ENCODE data around the gene NDUFB10.

DNA sequence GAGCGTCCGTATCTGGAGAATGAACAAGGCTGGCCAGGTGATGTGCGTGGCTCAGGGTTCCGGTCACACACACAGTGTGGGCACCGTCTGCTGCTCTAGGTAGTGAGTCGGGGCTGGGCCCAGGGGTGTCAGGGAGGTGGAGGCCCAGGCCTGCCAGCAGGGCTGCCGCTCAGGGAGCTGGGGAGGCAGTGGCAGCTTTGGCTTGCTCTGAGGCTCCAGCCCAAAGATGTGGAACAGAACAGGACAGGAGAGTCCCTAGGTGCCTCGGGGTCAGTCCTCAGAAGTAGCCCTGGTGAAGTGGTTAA, 16.8 kb downstream of the NDUFB10 start:
- TF ChIP-seq EP300 (IDR thresholded peaks at IDR 0.05) = no peak
- TF ChIP-seq, protein P1, sequence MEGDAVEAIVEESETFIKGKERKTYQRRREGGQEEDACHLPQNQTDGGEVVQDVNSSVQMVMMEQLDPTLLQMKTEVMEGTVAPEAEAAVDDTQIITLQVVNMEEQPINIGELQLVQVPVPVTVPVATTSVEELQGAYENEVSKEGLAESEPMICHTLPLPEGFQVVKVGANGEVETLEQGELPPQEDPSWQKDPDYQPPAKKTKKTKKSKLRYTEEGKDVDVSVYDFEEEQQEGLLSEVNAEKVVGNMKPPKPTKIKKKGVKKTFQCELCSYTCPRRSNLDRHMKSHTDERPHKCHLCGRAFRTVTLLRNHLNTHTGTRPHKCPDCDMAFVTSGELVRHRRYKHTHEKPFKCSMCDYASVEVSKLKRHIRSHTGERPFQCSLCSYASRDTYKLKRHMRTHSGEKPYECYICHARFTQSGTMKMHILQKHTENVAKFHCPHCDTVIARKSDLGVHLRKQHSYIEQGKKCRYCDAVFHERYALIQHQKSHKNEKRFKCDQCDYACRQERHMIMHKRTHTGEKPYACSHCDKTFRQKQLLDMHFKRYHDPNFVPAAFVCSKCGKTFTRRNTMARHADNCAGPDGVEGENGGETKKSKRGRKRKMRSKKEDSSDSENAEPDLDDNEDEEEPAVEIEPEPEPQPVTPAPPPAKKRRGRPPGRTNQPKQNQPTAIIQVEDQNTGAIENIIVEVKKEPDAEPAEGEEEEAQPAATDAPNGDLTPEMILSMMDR (IDR thresholded peaks at IDR 0.05) = no peak
